Astrocyte (in vitro differentiated cells and primary cell): Measurements from ENCODE around the gene TET1.

ENCODE experiments used
- CTCF ChIP-seq: IDR thresholded peaks from 2 replicates; pipeline ENCODE4 v1.5.1; 2011; ENCODE audit warnings: low read depth, mild to moderate bottlenecking, inconsistent platforms, low read length, moderate library complexity; ENCODE audit not compliant: insufficient read depth
- EZH2 ChIP-seq: IDR thresholded peaks from 2 replicates; pipeline ENCODE4 v1.6.1; 2012; ENCODE audit warnings: mild to moderate bottlenecking, low read length, inconsistent platforms; ENCODE audit not compliant: insufficient read depth

GRCh38 chr10:68599771-68600040 is 39.6 kb downstream of the TET1 start:
- TF ChIP-seq CTCF (no peak), EZH2 (no peak)
